Urothelium cell line (cell line): ENCODE data around the gene FBXL4.
"Not testable (repeated sequence)": the region's sequence is repeated elsewhere in the genome, so short reads cannot be mapped to it uniquely, and the experiment has no call there.

ENCODE experiments used
- DNase-seq: peaks from one replicate; pipeline ENCODE4 v3.0.0; 2011; ENCODE audit warnings: low spot score, mixed read lengths
- FAIRE-seq: peaks from 2 replicates; lab custom pipeline; 2011; peaks lifted over from hg19 to GRCh38; lab: Jason Lieb, UNC

Gene FBXL4

GRCh38 chr6:98946266-98946878 lies 1.4 kb downstream of the FBXL4 start:
- FAIRE-seq (no peak), DNase-seq (no peak)

GRCh38 chr6:98945311-98946115 lies 2.2 kb downstream of the FBXL4 start:
- FAIRE-seq (no peak), DNase-seq (no peak)

DNA sequence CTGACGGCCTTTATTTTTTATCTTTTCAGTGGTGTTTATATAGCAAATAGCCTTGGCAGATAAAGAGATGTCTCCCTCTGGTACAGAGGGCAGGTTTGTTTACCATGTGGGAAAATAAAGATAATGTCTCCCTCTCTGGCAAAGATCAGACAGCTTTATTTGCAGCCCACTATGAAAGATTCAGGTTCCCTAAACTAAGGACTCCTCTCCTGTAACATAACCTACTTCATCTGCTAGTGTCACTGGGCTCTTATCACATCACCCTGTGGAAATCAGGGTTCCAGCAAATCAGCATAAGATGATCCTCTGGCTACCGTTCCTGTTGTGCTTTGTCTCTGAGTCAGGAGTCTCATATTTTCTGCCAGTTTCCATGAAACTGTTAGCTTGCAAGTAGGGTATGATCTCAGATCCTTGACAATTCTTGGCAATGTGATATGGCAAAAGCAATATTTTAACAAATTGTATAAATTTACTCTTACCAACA lies 3.1 kb downstream of the FBXL4 start:
- DNase-seq: no peak
- no peak for FAIRE-seq

DNA sequence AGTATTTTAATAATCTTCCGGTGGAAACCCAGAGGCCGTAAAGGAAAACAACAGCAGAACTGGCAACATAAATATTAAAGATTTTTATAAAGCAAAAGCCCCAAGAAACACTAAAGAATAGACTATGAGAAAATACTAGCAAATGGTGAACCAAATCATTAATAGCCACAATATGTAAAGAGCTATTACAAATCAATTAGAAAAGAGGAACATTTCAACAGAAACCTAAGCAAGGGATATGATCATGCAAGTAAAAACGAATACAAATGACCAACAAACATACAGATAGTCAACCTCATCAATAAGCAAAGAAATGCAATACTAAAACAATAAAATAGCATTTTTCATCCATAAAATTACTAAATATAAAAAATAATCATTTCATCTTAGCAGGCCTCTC lies 3.6 kb downstream of the FBXL4 start:
- FAIRE-seq (no peak), DNase-seq (no peak)

DNA sequence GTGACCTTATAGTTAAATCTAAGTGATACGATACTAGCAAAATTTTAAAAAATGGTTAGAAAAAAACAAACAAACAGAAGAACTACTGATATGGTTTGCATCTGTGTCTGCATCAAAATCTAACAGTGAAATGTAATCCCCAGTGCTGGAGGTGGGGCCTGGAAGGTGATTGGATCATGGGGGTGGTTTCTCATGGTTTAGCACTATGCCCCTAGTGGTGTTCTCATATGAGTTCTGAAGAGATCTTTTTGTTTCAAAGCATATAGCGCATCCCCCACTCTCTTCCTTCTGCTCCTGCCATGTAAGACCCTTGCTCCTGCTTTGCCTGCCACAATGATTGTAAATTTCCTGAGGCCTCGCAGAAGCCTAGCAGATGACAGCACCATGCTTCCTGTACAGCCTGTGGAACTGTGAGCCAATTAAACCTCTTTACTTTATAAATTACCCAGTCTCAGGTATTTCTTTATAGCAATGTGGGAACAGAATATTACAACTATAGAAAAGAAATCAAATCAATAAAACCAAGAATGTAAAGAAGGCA lies 5.4 kb downstream of the FBXL4 start:
- DNase-seq: no peak
- FAIRE-seq: no peak

GRCh38 chr6:98941319-98941718 lies 6.4 kb downstream of the FBXL4 start:
- FAIRE-seq (no peak), DNase-seq (no peak)

DNA sequence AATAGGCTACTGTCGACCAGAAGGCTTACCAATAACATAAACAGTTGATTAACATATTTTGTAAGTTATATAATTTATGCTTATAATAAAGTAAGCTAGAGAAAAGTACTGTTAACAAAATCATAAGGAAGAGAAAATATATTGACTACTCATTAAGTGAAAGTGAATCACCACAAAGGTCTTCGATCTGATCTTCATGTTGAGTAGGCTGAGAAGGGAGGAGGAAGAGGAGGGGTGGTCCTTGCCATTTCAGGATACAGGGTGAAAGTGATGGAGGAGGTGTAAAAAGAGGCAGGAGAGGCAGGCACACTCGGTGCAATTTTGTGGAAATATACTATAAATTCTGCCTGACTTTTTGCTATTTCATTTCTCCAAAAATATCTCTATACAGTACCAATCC lies 10.4 kb downstream of the FBXL4 start:
- DNase-seq (no peak), FAIRE-seq (no peak)

- no peak for FAIRE-seq
- DNase-seq: no peak
These were observed 15.4 kb downstream of the FBXL4 start for GRCh38 chr6:98932381-98932780.

DNA sequence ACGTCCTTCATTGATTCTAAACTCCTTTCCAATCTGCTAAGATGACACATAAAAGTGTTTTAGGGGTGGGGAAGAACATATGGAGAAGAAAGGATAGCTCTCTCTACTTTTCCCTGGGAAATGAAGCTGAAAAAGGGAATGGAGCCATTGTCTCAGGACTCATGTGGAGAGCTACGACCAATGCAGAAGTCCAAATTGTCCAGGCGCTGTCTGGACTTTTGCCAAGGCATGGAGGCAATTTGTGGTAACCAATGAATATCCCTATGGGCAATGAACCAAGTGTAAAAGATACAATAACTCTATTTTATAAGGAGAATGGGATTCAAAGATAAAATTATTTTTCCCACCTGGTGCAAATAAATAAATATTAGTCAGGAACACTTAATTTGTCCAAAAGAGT lies 16.1 kb downstream of the FBXL4 start:
- DNase-seq (no peak), FAIRE-seq (no peak)

- DNase-seq (no peak), FAIRE-seq (no peak)
These were observed 18.2 kb downstream of the FBXL4 start for GRCh38 chr6:98929498-98930060.

DNA sequence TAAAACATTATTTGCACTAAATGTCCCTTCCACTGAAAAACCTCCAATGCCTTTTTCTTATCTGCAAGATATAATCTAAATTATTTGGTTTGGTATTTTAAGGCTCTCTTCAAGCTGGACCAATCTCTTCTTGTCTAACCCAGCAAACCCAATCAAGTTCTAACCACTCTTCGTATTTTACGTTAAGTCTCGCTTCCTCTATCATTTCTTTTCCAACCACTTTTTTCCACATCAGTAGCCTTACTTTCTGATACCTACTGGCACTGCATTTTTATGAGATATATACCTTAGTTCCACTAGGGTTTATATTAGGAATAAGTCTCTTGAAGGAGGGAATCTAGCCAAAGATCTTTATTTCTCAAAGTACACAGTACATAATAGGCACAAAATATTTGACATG lies 19.1 kb downstream of the FBXL4 start:
- FAIRE-seq (no peak), DNase-seq (no peak)

- no peak for FAIRE-seq
These were observed 20.2 kb downstream of the FBXL4 start for GRCh38 chr6:98927534-98927933.

DNA sequence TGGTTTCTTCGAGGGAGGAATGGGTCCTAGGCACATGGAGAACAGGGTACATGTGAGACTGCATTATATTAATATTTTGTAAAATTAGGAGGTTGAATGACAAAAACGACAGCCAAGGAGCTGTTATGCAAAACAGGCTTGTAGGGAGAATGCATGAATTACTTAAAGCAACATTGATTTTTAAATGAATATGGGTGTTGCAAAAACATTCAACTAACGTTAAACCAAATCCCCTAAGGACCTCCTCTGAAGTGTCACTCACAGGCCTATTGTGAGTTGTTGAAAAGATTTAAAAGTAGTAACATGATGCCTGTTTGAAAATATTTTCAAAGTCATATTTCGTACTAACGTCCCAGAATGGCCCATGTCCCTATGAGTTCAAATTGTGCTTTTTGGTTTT lies 21.9 kb downstream of the FBXL4 start:
- no peak for DNase-seq
- no peak for FAIRE-seq

More at GRCh38 chr6:98927534-98927933, 20.2 kb downstream of the FBXL4 start:
- DNase-seq: no peak

DNA sequence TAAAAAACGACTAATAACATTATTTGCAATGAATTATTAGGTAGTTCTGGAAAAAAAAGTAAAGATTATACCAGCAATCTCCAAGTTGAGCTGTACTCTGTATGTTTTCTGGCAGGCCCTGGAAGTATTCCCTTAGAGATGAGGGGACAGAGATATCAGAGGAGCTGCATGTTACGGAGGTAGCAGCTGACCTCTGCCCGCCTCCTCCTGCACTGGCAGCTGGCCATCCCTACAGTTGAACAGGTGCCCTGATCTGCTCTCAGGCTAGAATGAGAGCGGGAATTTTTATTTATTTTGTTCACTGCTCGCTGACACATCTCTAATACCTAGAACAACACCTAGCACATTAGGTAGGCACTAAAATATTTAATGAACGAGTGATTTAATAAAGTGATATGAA lies 23.1 kb downstream of the FBXL4 start:
- FAIRE-seq (no peak), DNase-seq (no peak)

DNA sequence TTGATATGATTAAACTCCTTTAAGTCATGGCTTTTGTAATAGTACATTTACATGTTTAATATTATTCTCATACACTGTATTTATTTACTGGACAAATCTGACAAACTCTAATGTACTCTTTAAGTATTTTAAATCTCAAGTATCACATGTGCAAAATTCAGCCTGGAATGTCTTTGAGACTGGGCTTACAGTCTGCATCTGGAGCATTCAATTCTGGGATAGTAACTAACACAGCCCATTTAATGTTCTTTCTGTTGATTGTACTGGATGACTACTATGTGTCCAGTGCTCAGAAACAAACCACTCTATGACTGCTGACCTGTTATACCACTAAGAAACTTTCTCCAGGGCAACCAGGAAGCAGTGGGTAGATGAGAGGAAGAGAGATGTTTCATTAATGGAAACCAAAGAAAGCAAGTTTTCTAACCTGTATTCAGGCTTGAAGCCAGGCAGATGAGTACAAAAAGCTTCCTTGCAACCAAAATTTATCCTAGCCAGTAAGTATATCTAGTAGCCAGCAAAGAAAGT lies 26.8 kb downstream of the FBXL4 start:
- no peak for DNase-seq
- no peak for FAIRE-seq

DNA sequence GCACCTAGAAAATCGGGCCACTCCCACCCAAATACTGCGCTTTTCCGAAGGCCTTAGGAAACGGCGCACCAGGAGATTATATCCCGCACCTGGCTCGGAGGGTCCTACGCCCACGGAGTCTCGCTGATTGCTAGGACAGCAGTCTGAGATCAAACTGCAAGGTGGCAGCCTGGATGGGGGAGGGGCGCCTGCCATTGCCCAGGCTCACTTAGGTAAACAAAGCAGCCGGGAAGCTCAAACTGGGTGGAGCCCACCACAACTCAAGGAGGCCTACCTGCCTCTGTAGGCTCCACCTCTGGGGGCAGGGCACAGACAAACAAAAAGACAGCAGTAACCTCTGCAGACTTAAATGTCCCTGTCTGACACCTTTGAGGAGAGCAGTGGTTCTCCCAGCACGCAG lies 36.8 kb downstream of the FBXL4 start:
- not testable (repeated sequence) for FAIRE-seq

GRCh38 chr6:98909236-98909635 lies 38.5 kb downstream of the FBXL4 start:
- no peak for FAIRE-seq
- no peak for DNase-seq

More for the DNA sequence above, 36.8 kb downstream of the FBXL4 start:
- not testable (repeated sequence) for DNase-seq

- not testable (repeated sequence) for FAIRE-seq, DNase-seq
These were observed 41.4 kb downstream of the FBXL4 start for GRCh38 chr6:98906342-98906741.

- FAIRE-seq: no peak
- no peak for DNase-seq
These were observed 42.0 kb downstream of the FBXL4 start for GRCh38 chr6:98905759-98906158.

GRCh38 chr6:98904096-98904495 lies 43.6 kb downstream of the FBXL4 start:
- DNase-seq (no peak), FAIRE-seq (no peak)

DNA sequence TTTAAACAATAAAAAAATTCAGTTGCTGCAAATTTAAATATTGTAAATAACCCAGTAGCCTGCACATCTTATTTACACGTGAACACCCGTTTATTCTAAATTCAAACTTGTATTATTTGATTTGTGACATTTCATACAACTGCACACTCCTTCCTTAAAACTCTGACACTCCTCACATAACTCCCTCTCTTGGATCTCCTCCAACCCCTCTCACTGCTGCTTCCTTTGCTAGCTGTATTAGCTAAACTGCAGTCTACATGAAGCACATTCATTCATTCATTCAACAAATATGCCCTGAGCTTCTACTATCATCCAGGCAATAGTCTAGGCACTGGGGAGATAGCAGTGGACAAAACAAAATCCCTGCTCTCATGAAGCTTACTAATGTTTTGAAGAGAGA lies 47.0 kb downstream of the FBXL4 start:
- DNase-seq: no peak

More for the DNA sequence above, 47.0 kb downstream of the FBXL4 start:
- FAIRE-seq: no peak
